GM18951 (cell line): ENCODE measurements around the gene TTC24.
"Not testable (repeated sequence)": the region's sequence is repeated elsewhere in the genome, so short reads cannot be mapped to it uniquely, and the experiment has no call there.

Experiments
- POLR2A ChIP-seq: IDR thresholded peaks from 4 replicates; pipeline ENCODE4 v1.6.1; 2011; ENCODE audit warnings: mild to moderate bottlenecking; ENCODE audit not compliant: insufficient read length, insufficient read depth; ENCODE audit errors: extremely low read depth
- in situ Hi-C: fragments of 300-500 bp; cut with MboI; formaldehyde crosslinking; loops from one replicate; pipeline ENCODE4 v1.12.0; 2022; ENCODE audit warnings: low sequenced_read_pairs, mixed read lengths, inconsistent platforms; ENCODE audit not compliant: unreplicated experiment

TTC24 gene

DNA sequence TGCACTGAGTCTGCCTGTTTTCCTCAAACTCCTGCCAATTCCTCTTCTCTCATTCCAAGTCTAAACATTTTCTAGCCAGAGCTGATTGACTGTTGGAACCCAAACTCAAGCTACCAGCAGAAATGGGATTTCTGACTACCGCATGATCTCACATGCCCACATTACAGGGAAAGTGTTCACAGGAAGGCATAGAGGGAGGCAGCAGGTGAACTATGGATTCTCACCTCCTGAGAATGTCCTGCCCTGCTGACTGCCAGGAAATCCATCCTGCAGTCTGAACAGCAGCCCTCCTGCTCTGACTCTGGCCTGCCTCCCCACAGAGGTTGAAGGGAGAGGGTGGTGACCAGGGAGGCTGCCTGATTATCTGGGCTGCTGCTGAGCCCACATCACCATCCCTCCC, 29.7 kb upstream of the TTC24 start:
- in situ Hi-C loops = no loop called here
- no peak for TF ChIP-seq POLR2A

- in situ Hi-C loops = no loop called here
These were observed 29.2 kb upstream of the TTC24 start for GRCh38 chr1:156550346-156550745.

DNA sequence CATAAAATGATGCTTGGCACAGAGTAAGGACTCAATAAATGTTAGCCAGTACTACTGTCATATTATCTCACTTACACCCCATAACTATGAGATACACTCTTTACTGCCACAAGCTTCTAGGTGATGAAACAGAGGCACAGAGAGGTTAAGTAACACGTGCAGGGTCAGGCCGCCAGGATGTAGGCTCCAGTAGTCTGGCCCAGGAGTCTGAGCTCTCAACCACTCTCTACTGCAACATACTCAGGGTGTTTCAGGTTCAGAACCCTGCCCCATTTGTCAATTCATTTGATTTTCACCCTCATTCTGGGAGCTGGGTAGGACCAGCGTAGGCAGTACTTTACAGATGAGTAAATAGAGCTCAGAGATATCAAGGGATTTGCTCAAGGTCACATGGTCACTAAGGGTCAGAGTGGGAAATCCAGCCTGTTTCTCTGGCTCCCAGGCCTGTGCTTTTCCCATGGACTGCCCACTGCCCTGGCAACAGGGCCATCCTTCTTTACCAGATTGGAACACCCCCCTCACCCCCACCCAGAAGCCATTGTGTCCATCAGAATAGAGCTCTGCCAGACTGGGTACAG, 28.4 kb upstream of the TTC24 start:
- TF ChIP-seq POLR2A = no peak
- in situ Hi-C loops = no loop called here

More at GRCh38 chr1:156550346-156550745, 29.2 kb upstream of the TTC24 start:
- TF ChIP-seq POLR2A = no peak

- in situ Hi-C loops = no loop called here
- no peak for TF ChIP-seq POLR2A
These were observed 27.7 kb upstream of the TTC24 start for GRCh38 chr1:156551869-156552268.

DNA sequence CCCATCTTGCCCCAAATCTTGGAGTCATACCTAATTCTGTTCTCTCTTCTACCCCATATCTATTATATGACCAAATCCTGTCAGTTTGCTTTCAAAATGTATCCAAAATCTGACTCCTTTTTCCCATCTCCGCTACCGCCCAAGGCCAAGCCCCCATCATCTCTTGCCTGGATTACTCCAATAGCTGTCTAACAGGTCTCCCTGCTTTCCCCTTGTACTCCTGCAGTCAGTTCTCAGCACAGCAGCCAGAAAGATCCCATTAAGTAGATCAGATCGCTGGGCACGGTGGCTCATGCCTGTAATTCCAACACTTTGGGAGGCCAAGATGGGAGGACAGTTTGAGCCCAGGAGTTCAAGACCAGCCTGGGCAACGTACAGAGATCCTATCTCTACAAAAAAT, 27.0 kb upstream of the TTC24 start:
- in situ Hi-C loops = no loop called here
- TF ChIP-seq POLR2A = no peak

DNA sequence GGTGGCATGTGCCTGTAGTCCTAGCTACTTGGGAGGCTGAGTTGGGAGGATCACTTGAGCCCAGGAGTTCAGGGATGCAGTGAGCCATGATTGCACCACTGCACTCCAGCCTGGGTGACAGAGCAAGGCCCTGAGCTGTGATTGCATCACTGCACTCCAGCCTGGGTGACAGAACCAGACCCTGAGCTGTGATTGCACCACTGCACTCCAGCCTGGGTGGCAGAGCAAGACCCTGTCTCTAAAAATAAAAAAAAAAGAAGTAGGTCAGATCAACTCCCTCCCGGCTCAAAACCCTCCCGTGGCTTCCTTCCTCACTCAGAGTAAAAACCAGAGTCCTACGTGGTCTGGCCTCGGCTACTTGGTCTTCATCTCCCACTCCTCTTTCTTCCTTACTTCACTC, 26.6 kb upstream of the TTC24 start:
- in situ Hi-C loops = not testable (repeated sequence)

DNA sequence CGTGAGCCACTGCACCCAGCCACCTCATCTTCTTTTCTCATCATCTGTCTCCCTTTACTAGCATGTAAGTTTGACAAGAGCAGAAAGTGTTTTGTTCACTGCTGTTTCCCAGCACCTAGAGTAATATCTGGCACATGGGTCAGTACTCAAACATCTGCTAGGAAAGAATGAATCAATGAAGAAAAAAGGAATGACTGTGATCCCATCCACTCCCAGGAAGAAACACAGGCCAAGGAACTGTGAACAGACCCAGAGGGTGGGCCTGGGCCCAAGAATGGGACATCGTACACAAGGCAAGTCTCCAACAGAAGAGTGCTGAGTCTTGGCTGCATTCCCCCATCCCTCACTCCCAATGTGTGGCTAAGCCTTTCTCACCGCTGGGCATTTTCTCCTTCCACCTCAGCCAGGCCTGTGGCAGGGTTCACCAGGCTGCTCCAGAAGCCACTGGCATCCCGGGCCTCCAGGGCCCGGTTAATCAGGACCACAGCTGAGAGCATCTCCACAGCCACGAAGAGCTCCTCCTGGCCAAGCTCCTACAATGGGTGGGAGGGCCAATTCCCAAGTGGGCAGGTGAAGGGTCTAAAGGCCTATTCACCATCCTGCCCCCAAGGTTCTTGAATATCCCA, 25.6 kb upstream of the TTC24 start:
- TF ChIP-seq POLR2A = no peak
- in situ Hi-C loops = no loop called here

DNA sequence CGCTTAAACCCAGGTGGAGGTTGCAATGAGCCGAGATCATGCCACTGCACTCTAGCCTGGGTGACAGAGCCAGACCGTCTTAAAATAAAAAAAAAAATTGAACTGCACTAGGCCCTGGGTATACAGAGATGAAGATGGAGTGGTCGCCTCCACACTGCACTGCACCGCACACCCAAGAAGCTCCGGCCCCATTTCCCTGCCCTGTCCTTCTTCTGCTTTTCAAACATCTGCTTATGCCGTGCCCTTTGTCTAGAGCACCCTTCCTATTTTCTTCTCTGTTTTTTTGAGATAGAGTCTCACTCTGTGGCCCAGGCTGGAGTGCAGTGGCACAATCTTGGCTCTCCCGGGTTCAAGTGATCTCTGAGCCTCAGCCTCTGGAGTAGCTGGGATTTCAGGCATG, 24.6 kb upstream of the TTC24 start:
- in situ Hi-C loops = no loop called here

DNA sequence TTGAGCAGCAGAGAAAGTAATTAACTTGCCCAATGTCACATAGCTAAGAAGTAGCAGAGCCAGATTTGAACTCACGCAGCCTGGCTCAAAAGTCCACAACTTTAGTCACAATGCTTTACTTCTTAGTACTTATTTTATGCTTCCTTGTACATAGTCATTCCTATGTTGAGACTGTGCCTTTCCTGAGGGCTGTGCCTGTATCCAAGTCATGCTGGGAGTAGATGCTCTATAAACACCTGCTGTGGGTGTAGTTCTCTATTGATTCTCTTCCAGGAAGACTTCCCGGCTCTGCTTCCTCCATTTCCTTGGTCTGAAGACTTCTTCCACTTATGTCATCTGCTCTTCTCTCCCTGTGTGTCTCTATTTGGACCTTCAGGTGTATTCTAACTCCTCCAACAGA, 23.8 kb upstream of the TTC24 start:
- in situ Hi-C loops = no loop called here
- TF ChIP-seq POLR2A = no peak

More for the DNA sequence above, 24.6 kb upstream of the TTC24 start:
- no peak for TF ChIP-seq POLR2A

GRCh38 chr1:156556354-156556753, 23.2 kb upstream of the TTC24 start:
- TF ChIP-seq POLR2A = no peak
- in situ Hi-C loops = no loop called here

GRCh38 chr1:156559086-156559796, 20.3 kb upstream of the TTC24 start:
- TF ChIP-seq POLR2A = no peak
- in situ Hi-C loops = no loop called here

- in situ Hi-C loops = no loop called here
- TF ChIP-seq POLR2A = no peak
These were observed 19.6 kb upstream of the TTC24 start for GRCh38 chr1:156559797-156560385.

DNA sequence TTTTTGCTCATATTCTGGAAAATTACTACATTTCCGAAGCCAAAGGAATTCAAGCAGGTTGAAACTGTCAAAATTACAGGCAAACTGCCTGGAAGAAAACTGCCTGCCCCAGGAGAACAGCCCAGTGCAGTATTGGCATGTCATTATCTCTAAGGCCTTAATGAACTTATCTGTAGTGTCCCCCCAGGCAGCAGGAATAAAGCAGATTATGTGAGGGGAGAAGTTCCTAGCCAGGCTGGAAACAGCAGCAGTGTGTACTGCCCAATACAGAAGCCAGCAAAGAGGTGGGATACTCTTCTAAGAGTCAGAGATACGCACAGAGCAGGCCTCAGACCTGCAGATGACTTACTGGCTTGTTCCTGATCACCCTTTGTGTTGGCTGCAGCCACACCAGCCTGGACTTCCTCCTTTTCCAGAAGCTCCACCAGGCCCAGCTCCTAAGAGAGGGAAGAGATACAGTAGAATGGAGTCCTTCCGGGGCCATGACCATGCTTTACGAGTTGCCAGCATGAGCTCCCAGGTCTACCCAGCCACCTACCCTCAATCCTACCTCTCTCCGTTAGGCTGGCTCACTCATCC, 18.8 kb upstream of the TTC24 start:
- in situ Hi-C loops = no loop called here
- no peak for TF ChIP-seq POLR2A
